ENCODE measurements around the gene ZNF581. TPM values are rescaled to one million over a fixed set of nuclear protein-coding genes. Genes with fewer than 3 reads are reported as not detected.
A peak's percentile ranks its signal among the peaks of the same experiment; 100 is the strongest.

Gene ZNF581
- polyA plus RNA-seq, 4 donors = 15.9 to 29.2 (median 23.3) TPM

DNA sequence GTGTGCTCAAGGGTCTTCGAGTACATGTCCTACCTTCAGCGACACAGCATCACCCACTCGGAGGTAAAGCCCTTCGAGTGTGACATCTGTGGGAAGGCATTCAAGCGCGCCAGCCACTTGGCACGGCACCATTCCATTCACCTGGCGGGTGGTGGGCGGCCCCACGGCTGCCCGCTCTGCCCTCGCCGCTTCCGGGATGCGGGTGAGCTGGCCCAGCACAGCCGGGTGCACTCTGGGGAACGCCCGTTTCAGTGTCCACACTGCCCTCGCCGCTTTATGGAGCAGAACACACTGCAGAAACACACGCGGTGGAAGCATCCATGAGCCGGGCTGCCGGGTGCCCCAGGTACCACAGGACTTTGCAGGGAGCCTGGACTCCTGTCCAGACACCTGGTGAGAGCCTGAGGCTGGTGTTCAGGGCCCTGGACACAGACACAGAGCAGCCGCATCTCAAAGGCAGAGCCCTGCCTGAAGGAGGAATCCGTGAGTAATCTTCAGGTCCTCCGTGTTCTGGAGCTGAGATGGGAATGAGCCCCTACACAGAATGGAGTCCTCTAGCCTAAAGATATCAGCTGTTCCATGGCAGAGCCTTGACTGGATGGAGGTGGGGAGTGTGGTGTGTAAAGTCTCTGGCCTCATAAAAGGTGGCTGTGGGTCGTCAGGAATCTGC is 1.5 kb downstream of the ZNF581 start:
- Histone ChIP-seq H3K9me3 (ENCODE audit: control insufficient read depth in 2 of 2, insufficient read depth in 1 of 2, low read depth in 1 of 2, low read length in 1 of 2) (no peaks in the 10 kb centered on the region), H3K4me3 (ENCODE audit: low read depth in 1 of 3, low read length in 3 of 3) (peak overlapping the region in 1 of 3 donors; percentile 89), H3K36me3 (ENCODE audit: control insufficient read depth in 3 of 3, insufficient read depth in 2 of 3, low read depth in 1 of 3, low read length in 3 of 3) (peaks cover 0 to 26% (median 2%) of the 10 kb centered on the region in 3 donors), H3K4me1 (ENCODE audit: control insufficient read depth in 3 of 3, insufficient read depth in 2 of 3, low read depth in 1 of 3, low read length in 2 of 3) (peaks cover 0 to 39% (median 12%) of the 10 kb centered on the region in 3 donors), H3K27ac (ENCODE audit: low read depth in 1 of 3, low read length in 2 of 3) (no peak overlapping the region), H3K27me3 (ENCODE audit: control insufficient read depth in 3 of 3, insufficient read depth in 3 of 3, low read length in 3 of 3) (no peaks in the 10 kb centered on the region)
- 83 to 90% (median 86%) methylated on average over 27 to 28 of the region's 28 CpGs for WGBS, 3 donors
- DNase-seq (no peak), FAIRE-seq (no peak)

DNA sequence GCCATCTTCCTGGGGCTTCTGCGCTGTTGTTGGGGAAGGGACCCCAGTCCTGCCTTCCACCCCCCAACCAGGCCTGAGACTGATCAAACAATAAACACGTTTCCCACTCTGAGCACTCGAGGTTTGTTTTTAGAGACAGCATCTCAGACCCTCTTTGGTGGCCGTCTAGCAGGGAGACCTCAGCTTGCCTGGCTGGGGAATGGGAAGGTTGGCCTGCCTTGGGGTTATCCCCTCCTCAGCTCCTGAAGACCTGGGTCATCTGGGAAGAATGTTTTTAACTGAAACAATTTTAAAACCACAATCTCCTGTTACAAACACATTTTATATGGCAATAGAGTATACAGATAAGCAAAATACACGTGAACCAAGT is 2.0 kb downstream of the ZNF581 start:
- Histone ChIP-seq H3K9me3 (ENCODE audit: control insufficient read depth in 2 of 2, insufficient read depth in 1 of 2, low read depth in 1 of 2, low read length in 1 of 2) (no peaks in the 10 kb centered on the region), H3K36me3 (ENCODE audit: control insufficient read depth in 3 of 3, insufficient read depth in 2 of 3, low read depth in 1 of 3, low read length in 3 of 3) (peaks cover 0 to 31% (median 2%) of the 10 kb centered on the region in 3 donors), H3K4me3 (ENCODE audit: low read depth in 1 of 3, low read length in 3 of 3) (no peak overlapping the region), H3K27ac (ENCODE audit: low read depth in 1 of 3, low read length in 2 of 3) (no peak overlapping the region), H3K27me3 (ENCODE audit: control insufficient read depth in 3 of 3, insufficient read depth in 3 of 3, low read length in 3 of 3) (no peaks in the 10 kb centered on the region), H3K4me1 (ENCODE audit: control insufficient read depth in 3 of 3, insufficient read depth in 2 of 3, low read depth in 1 of 3, low read length in 2 of 3) (peaks cover 0 to 34% (median 11%) of the 10 kb centered on the region in 3 donors)
- 62 to 71% (median 66%) methylated on average over 5 of the region's 5 CpGs for WGBS, 3 donors
- DNase-seq (no peak), FAIRE-seq (no peak)

DNA sequence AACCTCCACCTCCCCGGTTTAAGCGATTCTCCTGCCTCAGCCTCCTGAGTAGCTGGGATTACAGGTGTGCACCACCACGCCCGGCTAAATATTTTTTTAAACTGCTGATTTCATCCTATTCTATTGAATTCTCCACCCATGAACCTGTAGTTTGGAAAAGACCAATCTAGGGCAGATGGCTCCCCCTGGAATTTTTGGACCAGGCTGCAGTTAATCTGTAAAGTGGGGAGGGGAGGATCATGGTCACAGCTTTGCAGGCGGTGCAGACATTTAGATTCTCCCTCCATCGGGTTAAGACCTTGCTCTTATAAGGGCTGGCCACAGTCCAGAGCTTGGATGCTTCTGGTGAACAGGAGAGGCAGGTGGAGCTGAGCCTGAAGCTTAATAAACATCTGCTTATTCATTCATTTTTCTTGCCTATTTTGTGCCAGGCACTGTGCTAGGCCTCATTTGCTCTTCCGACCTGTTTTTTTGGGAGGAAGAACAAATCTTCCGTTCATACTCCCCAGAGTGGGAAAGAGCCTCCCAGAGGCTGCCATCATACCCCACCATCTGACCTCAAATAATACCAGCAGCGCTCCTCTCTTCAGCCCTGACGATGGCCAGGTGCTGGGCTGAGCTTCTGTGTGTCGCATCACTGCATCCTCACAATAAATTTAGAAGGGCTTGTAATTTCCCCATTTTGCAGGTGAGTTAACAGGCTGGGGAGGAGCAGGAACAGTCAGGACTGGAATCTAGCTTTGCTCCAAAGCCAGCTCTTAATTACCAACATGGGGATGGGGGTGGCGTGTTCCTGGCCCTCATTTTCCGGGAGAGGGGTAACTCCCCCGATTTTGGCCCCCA is 3.7 kb downstream of the ZNF581 start:
- DNase-seq (no peak), FAIRE-seq (no peak)
- Histone ChIP-seq H3K9me3 (ENCODE audit: control insufficient read depth in 2 of 2, insufficient read depth in 1 of 2, low read depth in 1 of 2, low read length in 1 of 2) (no peaks in the 10 kb centered on the region), H3K4me3 (ENCODE audit: low read depth in 1 of 3, low read length in 3 of 3) (peak overlapping the region; percentile 50 to 78 (median 57)), H3K4me1 (ENCODE audit: control insufficient read depth in 3 of 3, insufficient read depth in 2 of 3, low read depth in 1 of 3, low read length in 2 of 3) (peaks cover 0 to 31% (median 7%) of the 10 kb centered on the region in 3 donors), H3K27ac (ENCODE audit: low read depth in 1 of 3, low read length in 2 of 3) (peak overlapping the region in 1 of 3 donors; percentile 4), H3K27me3 (ENCODE audit: control insufficient read depth in 3 of 3, insufficient read depth in 3 of 3, low read length in 3 of 3) (no peaks in the 10 kb centered on the region), H3K36me3 (ENCODE audit: control insufficient read depth in 3 of 3, insufficient read depth in 2 of 3, low read depth in 1 of 3, low read length in 3 of 3) (peaks cover 0 to 44% (median 2%) of the 10 kb centered on the region in 3 donors)
- 44 to 51% (median 46%) methylated on average over 14 of the region's 14 CpGs for WGBS, 3 donors

DNA sequence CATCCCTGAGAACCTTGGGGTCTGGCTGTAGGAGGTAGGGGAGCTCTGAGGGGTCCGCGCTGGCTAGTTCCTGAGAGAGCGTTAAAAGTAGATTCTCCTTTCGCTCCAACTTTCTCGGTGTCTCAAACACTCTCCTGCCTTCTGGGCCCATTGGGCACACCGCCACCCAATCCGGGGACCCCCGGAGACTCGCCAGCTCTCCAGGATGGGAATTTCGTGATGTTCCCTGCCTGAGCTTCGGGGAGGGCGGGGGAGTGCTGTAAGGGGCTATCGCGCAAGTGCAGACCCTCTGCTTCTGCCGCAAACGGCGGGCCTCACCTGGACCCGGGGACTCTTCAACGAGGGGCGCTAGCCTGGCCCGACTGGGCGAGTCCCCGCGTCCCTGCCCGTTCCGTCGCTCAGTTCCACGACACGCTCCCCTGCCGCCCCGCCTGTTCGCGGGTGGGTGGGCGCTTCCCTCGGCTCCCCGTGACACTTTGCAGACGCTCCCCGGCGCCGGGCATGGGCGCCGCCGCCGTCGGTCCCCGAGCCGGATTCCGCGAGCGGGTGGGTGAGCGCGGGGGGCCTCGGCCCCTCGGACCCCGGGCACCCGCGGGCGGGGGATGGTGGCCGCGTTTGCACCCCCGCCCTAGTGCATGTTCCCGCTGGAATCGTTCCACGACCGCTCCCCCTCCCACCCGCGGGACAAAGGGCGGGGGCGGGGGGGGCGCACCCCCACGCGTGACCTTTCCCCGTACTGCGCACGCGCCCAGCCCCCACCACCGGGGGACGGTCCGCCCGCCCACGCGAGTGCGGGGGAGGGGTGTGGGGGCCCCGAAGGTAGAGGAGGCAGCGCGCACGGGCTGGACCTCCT is 4.5 kb downstream of the ZNF581 start, which contains the start of gene CCDC106:
CCDC106 (plus strand) TSS at position 481 of the 853 bp plus-strand sequence. CDS start 835 bp downstream, outside the sequence.
- H3K27ac ChIP-seq (ENCODE audit: low read depth in 1 of 3, low read length in 2 of 3) = peak within 1 kb of the TSS in 2 of 3 donors; percentile 25 to 47
- peak within 1 kb of the TSS; percentile 50 to 78 (median 57) for H3K4me3 ChIP-seq (ENCODE audit: low read depth in 1 of 3, low read length in 3 of 3)
- 2 to 4% (median 2%) methylated on average over 48 to 87 of the region's 87 CpGs for WGBS, 3 donors
- H3K4me1 ChIP-seq (ENCODE audit: control insufficient read depth in 3 of 3, insufficient read depth in 2 of 3, low read depth in 1 of 3, low read length in 2 of 3) = peaks cover 0 to 25% (median 1%) of the 10 kb centered on the region in 3 donors
- H3K9me3 ChIP-seq (ENCODE audit: control insufficient read depth in 2 of 2, insufficient read depth in 1 of 2, low read depth in 1 of 2, low read length in 1 of 2) = no peaks in the 10 kb centered on the region
- no peaks in the 10 kb centered on the region for H3K27me3 ChIP-seq (ENCODE audit: control insufficient read depth in 3 of 3, insufficient read depth in 3 of 3, low read length in 3 of 3)
- peaks cover 0 to 49% (median 2%) of the 10 kb centered on the region in 3 donors for H3K36me3 ChIP-seq (ENCODE audit: control insufficient read depth in 3 of 3, insufficient read depth in 2 of 3, low read depth in 1 of 3, low read length in 3 of 3)
- DNase-seq (peak in 1 of 2 donors; percentile 90), FAIRE-seq (no peak)

DNA sequence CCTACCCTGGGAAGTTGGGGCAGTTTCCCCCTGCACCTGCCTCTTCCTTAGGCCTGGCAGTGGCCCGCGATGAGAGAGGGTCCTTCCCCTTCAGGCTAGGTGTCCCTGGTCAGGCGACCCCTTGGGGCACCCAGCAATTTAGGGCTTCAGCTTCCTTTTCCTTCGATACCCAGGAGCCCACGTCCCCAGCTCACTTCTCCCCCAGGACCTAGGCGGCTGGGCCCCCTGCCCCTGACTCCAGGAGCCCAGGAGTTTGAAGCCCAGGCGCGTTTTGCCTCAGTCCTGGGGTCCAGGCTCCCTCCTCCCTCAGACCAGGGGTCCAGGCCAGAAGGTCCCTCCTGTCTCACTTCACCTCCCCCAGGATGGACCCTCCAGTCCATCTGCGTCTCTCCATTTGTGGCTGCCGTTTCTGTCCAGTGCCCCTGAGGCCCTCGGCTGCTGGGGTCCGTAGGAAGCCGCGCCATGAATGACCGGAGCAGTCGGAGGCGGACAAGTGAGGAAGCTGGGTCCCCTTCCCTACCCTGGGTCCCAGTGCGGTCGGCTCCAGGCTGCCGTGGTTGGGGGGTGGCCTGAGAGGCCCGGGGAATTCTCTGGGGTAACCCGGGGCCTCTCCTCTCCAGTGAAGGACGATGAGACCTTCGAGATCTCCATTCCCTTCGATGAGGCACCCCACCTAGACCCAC is 5.3 kb downstream of the ZNF581 start:
- Histone ChIP-seq H3K27me3 (ENCODE audit: control insufficient read depth in 3 of 3, insufficient read depth in 3 of 3, low read length in 3 of 3) (no peaks in the 10 kb centered on the region), H3K9me3 (ENCODE audit: control insufficient read depth in 2 of 2, insufficient read depth in 1 of 2, low read depth in 1 of 2, low read length in 1 of 2) (no peaks in the 10 kb centered on the region), H3K4me3 (ENCODE audit: low read depth in 1 of 3, low read length in 3 of 3) (peak overlapping the region; percentile 50 to 78 (median 57)), H3K27ac (ENCODE audit: low read depth in 1 of 3, low read length in 2 of 3) (no peak overlapping the region), H3K4me1 (ENCODE audit: control insufficient read depth in 3 of 3, insufficient read depth in 2 of 3, low read depth in 1 of 3, low read length in 2 of 3) (peaks cover 0 to 21% (median 0%) of the 10 kb centered on the region in 3 donors), H3K36me3 (ENCODE audit: control insufficient read depth in 3 of 3, insufficient read depth in 2 of 3, low read depth in 1 of 3, low read length in 3 of 3) (peaks cover 0 to 49% (median 2%) of the 10 kb centered on the region in 3 donors)
- WGBS, 3 donors = 37 to 51% (median 50%) methylated on average over 24 to 25 of the region's 25 CpGs
- FAIRE-seq = no peak
- peak in 1 of 2 donors; percentile 48 for DNase-seq

DNA sequence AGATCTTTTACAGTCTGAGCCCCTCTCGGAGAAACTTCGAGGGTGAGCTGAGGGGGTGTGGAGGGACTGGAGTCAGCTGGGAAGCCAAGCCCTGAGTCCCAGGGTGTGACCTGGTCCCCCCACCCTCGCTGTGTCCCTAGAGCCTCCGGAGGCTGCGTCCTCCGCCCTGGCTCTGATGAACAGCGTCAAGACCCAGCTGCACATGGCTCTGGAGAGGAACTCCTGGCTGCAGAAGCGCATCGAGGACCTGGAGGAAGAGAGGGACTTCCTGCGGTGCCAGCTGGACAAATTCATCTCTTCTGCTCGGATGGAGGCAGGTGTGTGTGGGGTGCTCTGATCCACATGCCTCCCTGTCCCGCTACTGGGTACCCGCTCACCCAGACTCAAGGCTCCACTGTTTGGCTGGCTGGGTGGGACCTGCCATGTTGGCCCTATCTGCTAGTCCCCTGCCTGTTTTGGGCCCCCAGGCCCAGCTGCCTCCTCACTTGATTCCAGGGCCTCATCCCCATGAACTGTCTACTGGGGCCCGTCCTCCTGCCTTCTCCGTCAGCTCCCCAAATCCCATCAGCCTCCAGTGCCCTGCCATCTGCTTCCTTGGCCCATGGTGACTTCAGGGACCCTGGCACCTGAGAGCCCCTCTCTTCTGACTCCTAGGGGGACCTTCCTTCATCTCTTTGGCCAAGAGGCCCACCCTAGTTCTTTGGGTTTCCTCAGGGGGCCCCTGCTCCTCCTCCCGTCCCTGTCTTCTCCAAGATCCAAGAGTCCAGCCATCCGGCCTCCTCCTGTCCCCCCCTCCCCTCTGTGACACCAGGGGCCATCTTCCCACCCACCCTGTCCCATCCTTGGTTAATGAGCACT is 6.0 kb downstream of the ZNF581 start:
- 82 to 91% (median 90%) methylated on average over 15 to 17 of the region's 17 CpGs for WGBS, 3 donors
- FAIRE-seq (no peak), DNase-seq (no peak)
- no peaks in the 10 kb centered on the region for H3K9me3 ChIP-seq (ENCODE audit: control insufficient read depth in 2 of 2, insufficient read depth in 1 of 2, low read depth in 1 of 2, low read length in 1 of 2)
- H3K27ac ChIP-seq (ENCODE audit: low read depth in 1 of 3, low read length in 2 of 3) = no peak overlapping the region
- H3K4me1 ChIP-seq (ENCODE audit: control insufficient read depth in 3 of 3, insufficient read depth in 2 of 3, low read depth in 1 of 3, low read length in 2 of 3) = peaks cover 0 to 20% (median 0%) of the 10 kb centered on the region in 3 donors
- peaks cover 0 to 48% (median 2%) of the 10 kb centered on the region in 3 donors for H3K36me3 ChIP-seq (ENCODE audit: control insufficient read depth in 3 of 3, insufficient read depth in 2 of 3, low read depth in 1 of 3, low read length in 3 of 3)
- H3K4me3 ChIP-seq (ENCODE audit: low read depth in 1 of 3, low read length in 3 of 3) = no peak overlapping the region
- H3K27me3 ChIP-seq (ENCODE audit: control insufficient read depth in 3 of 3, insufficient read depth in 3 of 3, low read length in 3 of 3) = no peaks in the 10 kb centered on the region

DNA sequence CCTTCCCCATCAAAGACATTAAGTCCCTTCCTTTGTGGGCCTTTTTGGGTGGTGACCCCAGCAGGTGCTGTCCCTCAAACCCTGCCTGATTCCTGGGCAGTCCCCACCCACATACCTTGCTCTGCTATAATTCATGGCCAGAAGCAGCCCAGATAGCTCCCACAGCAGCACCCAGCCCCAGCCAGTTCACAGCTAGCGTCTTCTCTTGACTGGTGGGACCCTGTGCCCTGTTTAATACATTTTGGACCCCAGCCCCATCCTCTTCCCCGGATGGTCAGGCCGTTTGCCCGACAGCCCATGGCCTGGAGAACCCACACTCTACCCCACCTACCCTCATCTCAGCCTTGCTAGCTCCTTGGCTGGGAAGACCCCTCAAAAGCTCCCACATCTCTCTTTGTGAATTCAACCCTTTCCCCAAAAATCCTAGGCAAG is 6.7 kb downstream of the ZNF581 start:
- H3K36me3 ChIP-seq (ENCODE audit: control insufficient read depth in 3 of 3, insufficient read depth in 2 of 3, low read depth in 1 of 3, low read length in 3 of 3) = peaks cover 0 to 41% (median 2%) of the 10 kb centered on the region in 3 donors
- 85 to 86% (median 85%) methylated on average over 4 of the region's 4 CpGs for WGBS, 3 donors
- FAIRE-seq = no peak

More for the DNA sequence above, 6.7 kb downstream of the ZNF581 start:
- peaks cover 0 to 17% (median 0%) of the 10 kb centered on the region in 3 donors for H3K4me1 ChIP-seq (ENCODE audit: control insufficient read depth in 3 of 3, insufficient read depth in 2 of 3, low read depth in 1 of 3, low read length in 2 of 3)
- no peak for DNase-seq
- no peaks in the 10 kb centered on the region for H3K9me3 ChIP-seq (ENCODE audit: control insufficient read depth in 2 of 2, insufficient read depth in 1 of 2, low read depth in 1 of 2, low read length in 1 of 2)
- H3K4me3 ChIP-seq (ENCODE audit: low read depth in 1 of 3, low read length in 3 of 3) = no peak overlapping the region
- no peaks in the 10 kb centered on the region for H3K27me3 ChIP-seq (ENCODE audit: control insufficient read depth in 3 of 3, insufficient read depth in 3 of 3, low read length in 3 of 3)
- H3K27ac ChIP-seq (ENCODE audit: low read depth in 1 of 3, low read length in 2 of 3) = no peak overlapping the region

All from small intestine (tissue), 7 donors.